CD4-positive, alpha-beta T cell treated with Interleukin-1 beta for 1 hour (primary cell): Measurements from ENCODE around the gene POLR2L.

Experiments
- DNase-seq, 2 donors: peaks; one replicate each; pipeline ENCODE4 v3.0.0-alpha.2; 2020 to 2022

POLR2L gene

DNA sequence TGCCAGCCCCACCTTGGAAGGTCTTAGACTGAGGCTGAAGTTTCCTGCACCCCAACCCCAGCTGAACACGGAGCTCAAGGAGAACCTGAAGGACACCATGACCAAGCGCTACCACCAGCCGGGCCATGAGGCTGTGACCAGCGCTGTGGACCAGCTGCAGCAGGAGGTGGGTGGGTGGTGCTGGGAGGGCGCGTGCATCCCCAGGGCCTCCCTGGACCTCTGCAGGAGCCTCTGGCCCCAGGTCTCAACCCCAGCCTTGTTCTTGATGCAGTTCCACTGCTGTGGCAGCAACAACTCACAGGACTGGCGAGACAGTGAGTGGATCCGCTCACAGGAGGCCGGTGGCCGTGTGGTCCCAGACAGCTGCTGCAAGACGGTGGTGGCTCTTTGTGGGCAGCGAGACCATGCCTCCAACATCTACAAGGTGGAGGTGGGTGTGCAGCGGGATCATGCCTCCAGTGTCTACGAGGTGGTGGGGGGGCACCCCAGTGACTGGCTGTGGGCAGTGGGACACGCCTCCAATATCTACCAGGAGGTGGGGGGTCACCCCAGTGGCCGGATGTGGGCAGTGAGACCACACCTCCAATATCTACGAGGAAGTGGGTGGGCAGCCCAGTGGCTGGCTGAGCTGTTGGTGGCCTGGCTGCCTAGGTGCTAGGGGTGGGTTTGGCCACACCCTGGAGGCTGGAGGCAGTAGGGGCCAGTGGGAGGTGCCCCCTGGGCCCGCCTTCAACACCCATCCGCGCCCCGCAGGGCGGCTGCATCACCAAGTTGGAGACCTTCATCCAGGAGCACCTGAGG is 4.9 kb downstream of the POLR2L start:
- no peak for DNase-seq

DNA sequence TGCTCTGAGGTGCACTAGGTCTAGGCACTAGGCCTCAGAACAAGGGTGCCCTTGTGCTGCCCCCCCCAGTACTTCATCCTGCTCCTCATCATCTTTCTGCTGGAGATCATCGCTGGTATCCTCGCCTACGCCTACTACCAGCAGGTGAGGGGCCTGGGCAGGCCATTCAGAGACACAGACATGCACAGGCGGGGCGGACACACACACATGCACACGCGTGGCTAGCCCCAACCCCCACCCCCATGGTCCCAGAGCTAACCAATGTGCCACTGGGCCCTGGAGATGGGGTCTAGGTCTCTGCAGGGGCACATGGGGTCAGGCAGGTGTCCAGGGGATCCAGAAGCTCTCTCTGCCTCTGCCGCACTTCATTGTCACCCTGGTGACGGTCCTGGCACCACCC is 5.6 kb downstream of the POLR2L start:
- no peak for DNase-seq

DNA sequence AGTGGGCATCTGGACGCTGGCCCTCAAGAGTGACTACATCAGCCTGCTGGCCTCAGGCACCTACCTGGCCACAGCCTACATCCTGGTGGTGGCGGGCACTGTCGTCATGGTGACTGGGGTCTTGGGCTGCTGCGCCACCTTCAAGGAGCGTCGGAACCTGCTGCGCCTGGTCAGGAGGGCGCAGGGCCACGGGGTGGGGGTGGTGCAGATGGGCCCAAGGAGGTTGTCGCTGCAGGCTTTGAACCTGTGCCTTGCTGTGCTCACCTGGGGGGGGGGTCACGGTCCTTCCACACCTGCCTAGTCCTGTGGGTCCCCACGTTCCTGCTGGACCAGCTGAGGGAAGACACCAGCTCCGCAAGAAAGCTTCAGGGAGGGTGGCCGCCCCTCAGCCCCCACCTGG is 6.1 kb downstream of the POLR2L start:
- no peak for DNase-seq

DNA sequence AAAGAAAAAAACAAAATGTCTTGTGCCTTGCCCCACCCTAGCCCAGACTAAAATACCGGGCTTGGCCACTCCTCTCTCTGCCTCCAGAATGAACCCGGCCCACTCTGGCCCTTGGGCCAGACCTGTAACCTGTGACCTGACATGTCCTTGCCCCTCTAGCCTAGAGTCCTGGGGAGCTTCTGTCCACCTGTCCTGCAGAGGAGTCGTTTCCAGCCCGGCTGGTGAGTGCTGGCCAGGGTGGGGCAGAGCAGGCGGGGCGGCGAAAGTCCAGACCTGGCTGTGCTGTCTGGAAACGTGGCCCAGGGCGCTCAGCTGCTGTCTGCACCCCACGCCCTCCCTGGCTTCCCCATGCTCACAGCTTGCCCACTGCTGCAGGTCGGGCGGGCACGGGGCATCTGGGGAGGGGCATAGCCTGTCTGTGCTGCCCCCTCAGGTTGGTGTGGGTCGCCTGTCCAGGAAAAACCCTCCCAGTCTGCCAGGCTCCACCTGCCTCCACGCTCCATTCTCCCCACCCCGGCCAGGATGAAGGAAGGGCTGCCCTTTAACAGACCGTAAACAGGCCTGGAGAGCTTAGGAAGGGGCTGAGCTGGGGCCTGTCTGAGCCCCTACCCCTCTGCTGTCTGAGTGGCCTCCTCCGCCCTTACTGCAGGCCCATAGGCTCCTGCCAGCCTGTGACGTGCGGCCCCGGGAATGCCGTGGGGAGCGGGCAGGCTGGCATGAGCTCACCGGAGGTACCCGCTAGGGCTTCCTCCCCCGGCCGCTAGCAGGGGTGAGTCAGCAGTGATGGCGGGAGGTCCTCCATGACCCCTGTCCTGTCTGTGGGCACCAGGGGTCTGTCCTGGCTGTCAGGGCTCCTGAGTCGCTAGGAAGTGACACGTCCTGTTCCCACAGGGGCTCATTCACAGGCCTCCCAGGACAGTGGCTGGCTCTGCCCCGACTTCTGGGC is 7.7 kb downstream of the POLR2L start:
- peak in 1 of 2 donors; percentile 55 for DNase-seq

DNA sequence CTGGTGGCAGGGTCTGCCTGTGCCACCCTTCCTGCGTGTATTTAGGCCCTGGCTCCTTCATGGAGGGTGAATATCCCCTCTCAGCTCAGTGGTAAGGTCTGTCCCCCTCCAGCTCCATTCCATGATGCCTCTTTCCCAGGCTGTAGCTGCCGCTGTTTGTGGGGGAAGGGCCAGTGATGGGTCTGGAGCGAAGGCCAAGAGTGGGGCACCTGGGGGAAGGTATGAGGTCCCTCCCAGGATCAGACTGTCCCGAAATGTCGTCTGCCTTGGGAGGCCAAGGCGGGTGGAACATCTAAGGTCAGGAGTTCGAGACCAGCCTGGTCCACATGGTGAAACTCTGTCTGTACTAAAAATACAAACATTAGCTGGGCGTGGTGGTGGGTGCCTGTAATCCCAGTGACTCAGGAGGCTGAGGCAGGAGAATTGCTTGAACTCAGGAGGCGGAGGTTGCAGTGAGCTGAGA is 8.4 kb downstream of the POLR2L start:
- no peak for DNase-seq

DNA sequence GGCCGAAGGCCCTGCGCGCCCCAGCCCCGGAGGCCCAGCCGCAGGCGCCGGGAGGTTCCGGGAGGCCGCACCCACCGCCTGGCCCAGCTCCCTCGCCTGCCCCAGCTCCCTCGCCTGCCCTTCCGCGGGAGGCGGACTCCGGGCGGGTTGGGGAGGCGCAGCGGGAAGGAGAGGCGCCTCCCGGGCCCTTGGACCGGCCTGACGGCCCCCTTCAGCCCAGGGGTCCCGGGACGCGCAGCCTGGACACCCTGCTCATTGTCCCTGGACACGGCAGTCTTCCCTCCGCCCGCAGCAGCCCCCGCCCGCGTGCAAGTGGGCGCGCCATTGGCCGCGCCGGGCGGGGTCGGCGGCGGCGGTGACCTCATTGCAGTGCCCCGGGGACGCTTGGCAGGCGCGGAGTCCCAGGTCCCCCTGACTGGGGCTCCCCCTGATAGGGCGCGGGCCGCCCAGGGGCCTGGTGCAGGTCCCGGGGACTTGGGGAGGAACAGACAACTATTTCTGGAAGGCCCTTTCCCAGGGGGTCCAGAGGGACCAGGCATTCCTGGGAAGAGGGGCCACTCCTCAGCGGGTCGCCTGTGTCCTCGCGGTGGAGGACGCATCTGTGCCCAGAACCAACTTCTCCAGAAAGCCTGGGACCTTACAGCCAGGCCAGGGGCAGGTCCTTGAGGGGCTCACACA is 9.1 kb downstream of the POLR2L start:
- DNase-seq, result peak; percentile 36 to 40

DNA sequence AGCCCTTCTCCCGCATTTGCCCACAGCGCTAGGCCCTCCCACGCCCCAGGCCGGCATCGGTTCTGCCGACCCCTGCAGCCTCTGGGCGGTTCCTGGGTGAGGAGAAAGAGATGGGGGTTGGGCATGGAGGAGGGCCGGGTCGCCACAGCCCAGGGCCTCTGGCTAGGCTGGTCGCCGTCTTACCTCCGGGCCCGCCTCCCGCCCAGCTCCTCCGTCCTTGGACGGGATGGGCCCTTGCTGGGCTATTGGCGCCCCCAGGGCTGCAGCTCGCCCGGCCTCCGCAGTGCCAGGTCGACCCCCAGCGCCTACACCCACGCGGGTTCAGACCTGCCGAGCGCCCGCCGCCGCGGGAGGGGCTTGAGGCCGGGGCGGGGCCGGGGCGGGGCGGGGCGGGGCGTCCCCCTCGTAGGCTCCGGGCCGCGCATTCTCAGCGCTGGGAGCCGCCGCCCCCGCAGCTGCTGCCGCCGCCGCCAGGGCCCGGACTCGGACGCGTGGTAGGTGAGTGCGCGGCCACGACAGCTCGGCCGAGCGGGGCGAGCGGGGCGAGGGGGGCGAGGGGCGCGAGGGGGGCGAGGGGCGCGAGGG is 9.7 kb downstream of the POLR2L start, which contains the start of gene CD151:
Gene CD151, plus strand, starts transcription at position 424 of the 585 bp plus-strand sequence. CDS start 3,118 bp downstream, outside the sequence.
- DNase-seq, result peak; percentile 40 to 46

DNA sequence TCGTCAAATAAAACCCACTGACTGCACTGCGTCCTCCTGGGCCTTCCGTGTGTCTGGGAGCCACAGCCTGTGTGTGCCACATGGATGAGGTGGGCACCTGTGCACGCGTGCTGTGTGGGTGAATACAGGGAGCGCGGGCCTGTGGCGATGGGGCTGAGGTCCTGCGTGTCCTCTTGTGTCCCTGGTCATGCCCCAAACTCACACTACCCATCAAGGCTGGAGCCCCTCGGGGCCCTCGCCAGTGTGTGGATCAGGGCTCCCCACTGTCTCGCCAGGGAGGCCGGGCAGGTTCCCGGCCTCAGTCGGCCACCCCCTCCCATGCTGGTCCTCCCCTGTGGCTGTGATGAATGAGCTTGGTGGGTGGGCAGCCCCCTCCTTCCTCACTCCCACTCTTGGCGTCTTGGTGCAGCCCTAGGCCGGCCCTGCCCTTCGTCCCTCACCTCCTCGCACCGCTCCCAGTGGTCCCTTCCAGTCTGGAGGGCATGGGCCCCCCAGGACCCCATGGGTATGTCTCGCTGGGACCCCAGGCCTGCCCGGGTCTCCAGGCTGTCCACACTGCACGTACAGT is 10.3 kb downstream of the POLR2L start:
- DNase-seq, result no peak

DNA sequence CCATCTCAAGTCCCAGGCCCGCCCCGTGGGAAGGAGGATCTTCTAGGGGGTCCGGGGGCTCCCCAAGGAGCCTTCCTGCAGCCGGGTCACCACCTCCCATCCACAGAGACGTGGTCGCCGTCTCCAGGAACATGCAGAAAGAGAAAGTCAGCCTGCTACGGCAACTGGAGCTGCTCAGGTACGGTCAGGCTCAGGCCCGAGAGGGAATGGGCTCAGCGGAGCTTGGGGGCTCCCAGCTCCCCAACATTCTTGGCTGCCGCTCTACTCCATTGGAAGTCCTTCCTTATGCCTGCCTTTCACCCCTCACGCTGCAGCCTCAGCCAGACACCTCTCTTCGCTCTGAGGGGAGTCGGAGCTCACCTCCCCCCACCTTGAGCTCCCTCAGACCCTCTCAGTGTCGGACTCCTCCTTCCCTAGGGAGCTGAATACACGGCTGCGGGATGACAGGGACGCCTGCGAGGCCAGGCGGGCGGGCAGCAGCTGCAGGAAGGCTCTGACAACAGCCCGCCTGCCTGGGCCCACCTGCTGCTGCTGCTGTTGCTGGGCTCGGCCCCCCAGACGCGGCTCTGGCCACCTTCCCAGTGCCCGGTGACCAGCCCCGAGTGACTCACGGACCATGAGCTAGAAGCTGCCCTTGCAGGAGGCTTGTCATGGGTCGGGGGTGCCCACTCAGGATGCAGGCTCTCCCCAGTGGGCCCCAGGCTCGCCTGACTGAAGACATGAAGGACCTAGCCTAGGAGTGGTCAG is 11.0 kb downstream of the POLR2L start:
- no peak for DNase-seq

DNA sequence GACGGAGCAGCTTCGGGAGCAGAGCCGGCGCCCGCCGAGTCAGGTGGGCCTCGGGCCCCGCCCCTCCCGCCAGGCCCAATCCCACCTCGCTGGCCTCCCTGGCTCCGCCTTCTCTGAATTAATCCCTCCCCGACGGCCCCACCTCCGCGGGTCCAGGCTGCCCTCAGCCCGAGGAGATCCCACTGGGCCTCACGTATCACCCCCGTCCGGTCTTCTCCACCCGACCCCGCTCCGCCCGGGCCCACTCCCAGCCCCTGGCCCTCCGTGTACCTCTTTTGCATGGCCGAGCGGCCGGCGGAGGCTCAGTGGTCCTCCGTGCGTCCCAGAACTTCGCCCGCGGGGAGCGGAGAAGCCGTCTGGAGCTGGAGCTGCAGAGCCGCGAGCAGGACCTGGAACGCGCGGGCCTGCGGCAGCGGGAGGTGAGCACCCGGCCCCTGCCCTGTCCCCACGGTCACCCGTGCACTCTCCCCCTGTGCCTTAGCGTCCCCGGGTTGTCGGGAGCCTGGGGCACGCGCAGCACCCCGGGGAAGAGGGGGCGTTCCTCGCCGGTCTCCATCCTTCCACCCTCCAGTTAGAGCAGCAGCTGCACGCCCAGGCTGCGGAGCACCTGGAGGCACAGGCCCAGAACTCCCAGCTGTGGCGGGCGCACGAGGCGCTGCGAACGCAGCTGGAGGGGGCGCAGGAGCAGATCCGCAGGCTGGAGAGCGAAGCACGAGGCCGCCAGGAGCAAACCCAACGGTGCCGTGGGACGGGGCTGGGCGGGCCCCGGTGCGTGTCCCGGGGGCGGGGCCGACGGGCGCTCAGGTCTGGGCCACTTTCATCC is 11.8 kb downstream of the POLR2L start:
- DNase-seq, result peak; percentile 66 to 68

DNA sequence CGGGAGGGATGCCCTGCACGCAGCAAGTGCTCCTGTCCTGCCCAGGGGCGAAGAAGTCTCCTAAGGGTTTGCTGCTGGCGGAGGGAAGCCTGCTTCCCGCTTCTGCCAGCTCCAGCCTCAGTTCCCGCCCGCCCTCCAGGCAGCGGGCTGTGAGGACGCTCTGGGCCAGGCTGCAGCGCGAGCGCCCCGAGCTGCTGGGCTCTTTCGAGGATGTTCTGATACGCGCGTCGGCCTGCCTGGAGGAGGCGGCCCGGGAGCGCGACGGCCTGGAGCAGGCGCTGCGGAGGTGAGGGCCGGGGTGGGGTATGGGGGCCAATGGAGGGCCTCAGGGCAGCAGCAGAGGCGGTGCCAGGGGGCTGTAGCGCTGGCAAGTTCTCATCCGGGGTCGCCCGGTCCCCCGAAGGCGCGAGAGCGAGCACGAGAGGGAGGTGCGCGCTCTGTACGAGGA is 12.5 kb downstream of the POLR2L start:
- DNase-seq, result no peak

DNA sequence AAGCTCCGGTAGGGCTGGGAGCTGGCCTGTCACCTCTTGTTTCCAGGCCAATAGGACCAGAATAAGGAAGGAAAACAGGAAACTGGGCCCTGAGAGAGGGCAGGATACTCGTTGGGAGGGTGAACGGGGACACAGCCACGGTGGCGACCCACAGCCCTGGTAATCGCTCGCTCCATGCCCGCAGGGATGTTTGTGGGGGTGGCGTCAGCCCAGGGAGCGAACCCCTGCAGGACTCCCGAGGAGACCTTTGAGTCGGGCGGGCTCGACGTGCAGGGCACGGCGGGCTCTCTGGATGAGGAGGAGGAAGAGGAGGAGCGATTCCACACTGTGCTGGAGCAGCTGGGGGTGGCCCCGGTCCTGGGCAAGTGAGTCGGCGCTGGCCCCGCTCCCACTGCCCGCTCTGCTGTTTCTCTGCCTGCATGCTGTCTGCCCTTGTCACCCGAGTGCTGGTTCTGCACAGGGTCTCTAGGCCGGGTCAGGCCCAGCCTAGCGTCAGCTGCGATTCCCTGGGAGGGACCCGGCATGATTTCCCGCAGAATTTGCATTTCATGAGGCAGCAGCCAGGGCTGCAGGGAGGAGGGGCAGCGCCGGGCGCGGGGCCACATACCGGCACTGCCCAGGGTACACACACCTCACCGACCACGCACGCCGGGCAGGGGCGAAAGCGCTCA is 13.0 kb downstream of the POLR2L start:
- DNase-seq, result no peak

DNA sequence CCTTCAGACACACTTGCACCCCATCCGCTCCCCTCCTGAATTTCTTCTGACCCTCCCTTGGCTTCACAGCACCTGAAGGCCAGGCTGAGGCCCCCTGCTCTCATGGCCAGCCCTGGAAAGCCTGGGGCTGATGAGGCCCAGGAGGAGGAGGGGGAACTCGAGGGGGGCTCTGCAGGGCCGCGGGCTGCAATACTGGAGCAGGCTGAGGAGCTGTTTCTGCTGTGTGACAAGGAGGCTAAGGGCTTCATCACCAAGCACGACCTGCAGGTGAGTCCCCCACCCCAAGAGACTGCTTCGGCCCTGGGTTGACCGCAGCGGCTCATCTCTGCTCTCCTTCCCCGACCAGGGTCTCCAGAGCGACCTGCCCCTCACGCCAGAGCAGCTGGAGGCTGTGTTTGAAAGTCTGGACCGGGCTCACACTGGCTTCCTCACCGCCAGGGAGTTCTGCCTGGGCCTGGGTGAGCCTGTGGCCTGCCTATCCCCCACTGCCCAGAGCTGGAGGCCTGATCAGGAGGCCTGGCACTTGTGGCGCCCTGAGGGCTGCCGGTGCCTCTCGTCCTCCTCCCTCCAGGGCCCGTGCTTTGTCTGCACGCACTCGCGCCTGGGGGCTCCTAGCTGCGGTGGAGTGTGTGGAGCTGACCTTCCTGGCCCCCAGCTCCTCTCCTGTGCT is 13.7 kb downstream of the POLR2L start:
- no peak for DNase-seq

DNA sequence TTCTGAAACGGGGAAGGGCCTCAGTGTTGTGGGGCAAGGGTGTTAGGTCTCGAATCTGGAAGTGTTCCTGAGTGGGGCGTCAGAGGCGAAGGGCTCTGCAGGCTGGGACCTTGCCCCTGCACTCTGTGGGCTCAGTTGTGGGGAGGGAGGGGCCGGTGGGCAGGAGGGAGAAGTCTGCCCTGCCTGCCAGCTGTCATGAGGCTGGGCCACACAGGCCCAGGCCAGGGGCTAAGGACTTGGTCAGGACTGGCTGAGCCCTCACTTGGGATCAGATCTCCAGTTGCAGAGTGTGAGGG is 14.5 kb downstream of the POLR2L start, which contains the start of gene CRACR2B:
Gene CRACR2B, plus strand, starts transcription at position 23 of the 296 bp plus-strand sequence. CDS start 689 bp downstream, outside the sequence.
- no peak for DNase-seq

DNA sequence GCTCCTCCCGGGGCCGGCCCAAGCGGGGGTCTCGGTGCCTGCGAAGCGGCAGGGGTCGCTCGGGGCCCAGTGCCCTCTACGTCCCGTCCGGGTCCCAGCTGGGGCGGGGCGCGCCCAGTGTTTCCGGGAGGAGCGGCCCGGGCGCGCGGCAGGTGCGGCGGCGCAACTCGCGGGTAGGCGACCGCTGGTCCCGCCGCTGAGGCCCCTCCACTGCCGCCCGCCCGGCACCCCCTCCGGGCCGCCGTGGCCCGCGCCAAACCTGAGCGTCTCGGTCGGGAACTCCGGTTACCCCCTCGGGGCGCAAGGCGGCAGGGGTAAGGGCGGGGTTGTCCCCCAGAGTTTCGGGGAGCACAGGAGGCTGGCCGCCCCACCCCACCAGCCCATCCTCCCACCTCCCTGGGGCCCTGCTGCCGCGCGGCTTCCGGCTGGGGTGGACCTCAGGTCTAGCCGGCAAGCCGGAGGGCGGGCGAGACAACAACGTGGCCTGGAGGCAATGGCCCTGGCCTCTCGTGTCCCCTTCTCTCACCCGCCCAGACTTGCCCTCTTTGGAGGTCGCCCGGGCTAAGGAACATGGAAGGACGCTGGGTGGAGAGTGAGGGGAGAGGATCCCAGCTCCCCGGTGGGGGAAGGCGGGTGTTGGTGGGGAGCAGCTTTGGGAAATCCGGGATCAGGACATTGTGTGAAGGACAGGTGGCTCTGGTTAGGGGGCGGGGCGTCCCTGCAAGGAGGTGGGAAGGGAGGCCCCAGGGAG is 15.0 kb downstream of the POLR2L start:
- DNase-seq, result no peak

DNA sequence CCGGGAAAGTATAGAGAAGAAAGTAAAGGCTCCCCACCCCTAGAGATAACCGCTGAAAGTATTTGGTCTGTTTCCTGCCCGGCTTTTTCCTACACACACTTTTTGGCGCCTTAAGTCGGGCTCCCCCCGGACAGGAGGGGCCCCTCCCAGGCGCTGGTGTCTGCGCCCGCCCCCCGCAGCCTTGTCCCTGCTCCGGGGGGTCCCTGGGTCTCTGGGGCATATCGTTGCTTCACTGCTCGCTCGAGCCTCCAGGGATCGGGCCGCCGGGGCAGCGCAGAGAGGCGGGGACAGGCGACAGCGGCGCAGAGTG is 15.5 kb downstream of the POLR2L start:
- DNase-seq, result no peak

DNA sequence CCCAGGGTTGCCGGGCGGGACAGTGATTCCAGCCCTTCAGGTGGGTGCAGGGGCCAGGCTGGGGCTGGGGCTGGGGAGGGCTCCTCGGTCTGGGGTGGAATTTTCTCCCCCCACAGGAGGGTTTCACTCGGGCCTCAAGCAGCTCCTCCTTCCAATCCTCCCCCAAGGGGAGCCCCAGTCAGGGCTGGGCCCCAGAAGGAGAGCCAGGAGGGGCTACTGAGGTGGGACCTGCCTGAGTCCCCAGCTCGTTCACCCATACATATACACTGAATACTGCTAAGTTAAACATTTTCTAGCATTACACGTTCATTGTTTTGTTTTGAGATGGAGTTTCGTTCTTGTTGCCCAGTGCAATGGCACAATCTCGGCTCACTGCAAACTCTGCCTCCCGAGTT is 16.1 kb downstream of the POLR2L start:
- DNase-seq, result no peak

DNA sequence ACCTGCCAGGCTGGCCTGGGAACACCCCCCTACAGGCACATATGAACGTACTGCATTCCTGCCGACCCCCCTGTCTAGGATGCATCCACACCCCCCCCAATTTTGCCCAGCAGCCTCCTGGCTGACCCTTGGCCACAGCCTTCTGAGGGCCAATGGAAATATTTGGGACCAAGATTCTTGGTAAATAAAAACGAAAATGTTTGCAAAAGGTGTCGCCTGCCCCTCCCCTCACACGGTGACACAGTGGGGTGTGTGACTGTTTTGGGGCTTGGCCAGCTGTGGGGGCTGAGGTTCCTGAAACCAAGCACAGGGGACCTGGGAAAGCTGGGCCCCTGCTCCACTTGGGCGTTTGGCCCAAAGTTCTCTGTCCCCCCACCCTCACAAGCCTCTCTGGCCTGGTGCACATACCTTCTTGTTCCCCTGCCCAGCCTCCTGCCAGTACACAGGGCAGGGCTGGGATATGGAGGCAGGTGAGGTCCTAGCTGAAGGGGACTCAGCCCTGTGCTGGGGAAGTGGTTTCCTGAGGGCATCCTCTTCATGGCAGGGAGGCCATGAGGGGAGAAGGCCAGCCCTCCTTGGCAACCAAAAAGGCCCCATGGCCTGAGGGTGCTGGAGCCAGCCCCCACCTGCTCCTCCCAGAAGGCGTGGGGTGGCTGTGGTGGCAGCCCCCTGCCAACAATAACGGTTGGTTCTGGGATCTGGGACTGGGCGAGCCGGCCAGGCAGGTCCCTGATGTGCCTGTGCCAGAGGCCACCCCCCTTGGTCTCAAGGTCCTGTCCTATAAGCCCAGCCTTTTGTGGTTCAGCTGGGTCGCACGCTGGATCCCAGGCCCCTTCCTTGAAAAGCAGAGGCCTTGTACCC is 16.7 kb downstream of the POLR2L start:
- no peak for DNase-seq
